GM21367 (cell line): ENCODE data around the gene PTRH1.
A peak's percentile ranks its signal among the peaks of the same experiment; 100 is the strongest.

ENCODE experiments used
- ATAC-seq: cut with Tn5 transposase; IDR thresholded peaks from one replicate; pipeline ENCODE4 v1.9.1; 2021; ENCODE audit not compliant: unreplicated experiment

PTRH1 gene

GRCh38 chr9:127720031-127720864 lies 4.8 kb upstream of the PTRH1 start:
- no peak for ATAC-seq

- no peak for ATAC-seq
These were observed 2.3 kb upstream of the PTRH1 start for GRCh38 chr9:127717766-127718165.

GRCh38 chr9:127716412-127716811 lies 949 bp upstream of the PTRH1 start:
- ATAC-seq = no peak

- ATAC-seq = no peak
These were observed 453 bp downstream of the PTRH1 start for GRCh38 chr9:127714951-127715469.

GRCh38 chr9:127714020-127714750 lies 1.3 kb downstream of the PTRH1 start:
- ATAC-seq = no peak

GRCh38 chr9:127712867-127713266 lies 2.6 kb downstream of the PTRH1 start:
- ATAC-seq = no peak

GRCh38 chr9:127712371-127712770 lies 3.1 kb downstream of the PTRH1 start:
- ATAC-seq = no peak

- ATAC-seq = no peak
These were observed 3.6 kb downstream of the PTRH1 start for GRCh38 chr9:127711831-127712274.

GRCh38 chr9:127711226-127711701 lies 4.2 kb downstream of the PTRH1 start:
- ATAC-seq = no peak

GRCh38 chr9:127710204-127710783 lies 5.2 kb downstream of the PTRH1 start:
- ATAC-seq = no peak

- ATAC-seq = no peak
These were observed 6.4 kb downstream of the PTRH1 start for GRCh38 chr9:127708952-127709587.

- ATAC-seq = no peak
These were observed 7.7 kb downstream of the PTRH1 start for GRCh38 chr9:127707766-127708165.

GRCh38 chr9:127706836-127707241 lies 8.6 kb downstream of the PTRH1 start, which contains the start of gene CFAP157:
CFAP157 (plus strand) TSS chr9:127706988; CDS start chr9:127707032, 44 bp downstream.
- no peak for ATAC-seq

GRCh38 chr9:127705577-127706379 lies 9.7 kb downstream of the PTRH1 start:
- ATAC-seq = no peak

GRCh38 chr9:127703289-127703946 lies 12.0 kb downstream of the PTRH1 start:
- ATAC-seq = no peak

- ATAC-seq = no peak
These were observed 14.7 kb downstream of the PTRH1 start for GRCh38 chr9:127700594-127701255.

- no peak for ATAC-seq
These were observed 15.3 kb downstream of the PTRH1 start for GRCh38 chr9:127700140-127700539.

GRCh38 chr9:127698985-127699670 lies 16.3 kb downstream of the PTRH1 start:
- peak; percentile 85 for ATAC-seq
